MM.1S (cell line): Measurements from ENCODE around the gene TMEM179.

Experiments used
- DNase-seq: peaks from one replicate; pipeline ENCODE4 v3.0.0-alpha.2; 2015
- H2AFZ ChIP-seq: fragments of 300-600 bp; sonication (generic); 2 replicates; pipeline ENCODE4 v1.6.0; 2016; ENCODE audit warnings: antibody characterized with exemption, low read length
- H3F3A ChIP-seq: fragments of 300-600 bp; sonication (generic); 2 replicates; pipeline ENCODE4 v1.6.1; 2016; ENCODE audit warnings: mild to moderate bottlenecking, antibody characterized with exemption, low read length, moderate library complexity, mixed read lengths; ENCODE audit not compliant: insufficient read depth
- H3K27ac ChIP-seq: fragments of 300-600 bp; sonication (generic); 2 replicates; pipeline ENCODE4 v1.5.1; 2016; ENCODE audit warnings: mild to moderate bottlenecking, low read length
- H3K27me3 ChIP-seq: fragments of 300-600 bp; sonication (generic); replicated peaks from 2 replicates; pipeline ENCODE4 v1.6.0; 2016; ENCODE audit warnings: low read length; ENCODE audit not compliant: insufficient read depth
- H3K36me3 ChIP-seq: fragments of 300-600 bp; sonication (generic); replicated peaks from 2 replicates; pipeline ENCODE4 v1.6.1; 2016; ENCODE audit warnings: mild to moderate bottlenecking, low read length, mixed read lengths; ENCODE audit not compliant: insufficient read depth
- H3K4me1 ChIP-seq: fragments of 300-600 bp; sonication (generic); 2 replicates; pipeline ENCODE4 v1.6.1; 2016; ENCODE audit warnings: low read length, mixed read lengths
- H3K4me2 ChIP-seq: fragments of 300-600 bp; sonication (generic); 2 replicates; pipeline ENCODE4 v1.6.0; 2016; ENCODE audit warnings: low read depth, low read length
- H3K4me3 ChIP-seq: fragments of 300-600 bp; sonication (generic); 2 replicates; pipeline ENCODE4 v1.5.1; 2016; ENCODE audit warnings: low read length, mixed read lengths
- H3K79me2 ChIP-seq: fragments of 300-600 bp; sonication (generic); 2 replicates; pipeline ENCODE4 v1.6.1; 2016; ENCODE audit warnings: mixed run types, low read length, mixed read lengths
- H3K9ac ChIP-seq: fragments of 300-600 bp; sonication (generic); 2 replicates; pipeline ENCODE4 v1.6.1; 2016; ENCODE audit warnings: low read length, mixed read lengths
- H3K9me2 ChIP-seq: fragments of 300-600 bp; sonication (generic); replicated peaks from 2 replicates; pipeline ENCODE4 v1.6.1; 2016; ENCODE audit warnings: mild to moderate bottlenecking, low read length, mixed read lengths; ENCODE audit not compliant: insufficient read depth
- H3K9me3 ChIP-seq: fragments of 300-600 bp; sonication (generic); replicated peaks from 2 replicates; pipeline ENCODE4 v1.6.1; 2016; ENCODE audit warnings: mild to moderate bottlenecking, low read length, mixed read lengths; ENCODE audit not compliant: insufficient read depth
- H4K20me1 ChIP-seq: fragments of 300-600 bp; sonication (generic); 2 replicates; pipeline ENCODE4 v1.6.1; 2016; ENCODE audit warnings: mild to moderate bottlenecking, low read length, moderate library complexity, mixed read lengths; ENCODE audit not compliant: insufficient read depth
- CTCF ChIP-seq: fragments of 300-600 bp; sonication (generic); IDR thresholded peaks from 2 replicates; pipeline ENCODE4 v1.5.1; 2016; ENCODE audit warnings: antibody characterized with exemption, low read length, mixed read lengths
- EZH2 ChIP-seq: fragments of 300-600 bp; sonication (generic); optimal IDR thresholded peaks from 2 replicates; pipeline ENCODE3; 2017; ENCODE audit warnings: low read depth, mild to moderate bottlenecking, antibody characterized with exemption, low read length, mixed read lengths
- EZH2phosphoT487 ChIP-seq: fragments of 300-600 bp; sonication (generic); IDR thresholded peaks from 2 replicates; pipeline ENCODE4 v1.6.1; 2018; ENCODE audit warnings: antibody characterized with exemption, low read length

Gene TMEM179

DNA sequence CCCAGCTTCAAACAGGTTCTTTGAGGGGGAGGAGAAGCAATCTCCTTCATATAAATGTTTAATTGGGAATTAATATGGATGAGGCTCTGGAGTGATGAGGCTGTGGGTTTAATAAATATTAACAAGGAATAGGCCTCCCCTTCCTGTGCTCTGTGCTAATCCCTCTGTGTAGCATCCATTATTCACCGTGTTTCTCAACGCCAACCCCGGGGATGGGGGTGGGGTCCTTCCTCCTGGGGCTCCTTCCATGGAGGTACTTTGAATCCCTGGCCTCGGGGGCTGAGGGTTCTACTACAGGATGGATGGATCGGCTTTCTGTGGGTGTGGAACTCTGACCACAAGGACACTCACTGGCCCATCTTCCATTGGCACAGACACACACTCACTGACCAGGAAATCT lies 34.9 kb upstream of the TMEM179 start:
- no peaks in the 10 kb centered on the region for H3K9me2 ChIP-seq
- H3K9ac ChIP-seq = no peak overlapping the region
- H3K4me1 ChIP-seq = no peaks in the 10 kb centered on the region
- no peak for DNase-seq
- peaks cover 39% of the 10 kb centered on the region for H3K27me3 ChIP-seq
- H3K36me3 ChIP-seq = no peaks in the 10 kb centered on the region
- no peaks in the 10 kb centered on the region for H3K79me2 ChIP-seq
- no peak overlapping the region for H2AFZ ChIP-seq
- H3F3A ChIP-seq = no peaks in the 10 kb centered on the region
- no peaks in the 10 kb centered on the region for H4K20me1 ChIP-seq
- H3K27ac ChIP-seq = no peak overlapping the region
- no peak overlapping the region for H3K4me2 ChIP-seq
- TF ChIP-seq CTCF (no peak), EZH2phosphoT487 (no peak), EZH2 (no peak)
- H3K4me3 ChIP-seq = no peak overlapping the region
- H3K9me3 ChIP-seq = no peaks in the 10 kb centered on the region

DNA sequence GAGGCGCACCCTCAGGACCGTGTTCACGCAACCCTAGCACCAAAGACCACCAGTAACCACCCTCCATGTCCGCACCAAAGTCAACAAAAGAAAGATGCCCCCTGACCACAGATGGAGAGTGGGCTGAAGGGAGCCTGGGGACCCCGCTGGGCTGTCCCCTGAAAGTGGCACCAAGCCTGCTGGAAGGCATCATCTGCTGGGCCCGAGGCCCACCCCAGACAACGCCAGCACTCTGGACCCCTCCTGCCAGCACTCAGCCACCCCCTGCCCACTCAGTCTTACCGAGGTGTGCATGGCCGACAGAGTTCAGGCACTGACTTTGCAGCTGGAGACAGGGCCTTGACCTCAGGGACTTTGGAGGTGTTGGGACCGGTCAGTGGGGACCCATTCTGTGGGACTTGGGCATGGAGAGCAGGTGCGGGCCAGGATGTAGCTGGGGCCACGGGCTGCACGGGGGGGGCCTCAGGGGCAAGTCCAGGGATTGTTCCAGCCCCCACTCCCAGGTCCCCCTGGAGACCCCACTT lies 34.4 kb upstream of the TMEM179 start:
- Histone ChIP-seq H3K4me1 (no peaks in the 10 kb centered on the region), H3K4me3 (no peak overlapping the region), H3K9ac (no peak overlapping the region), H2AFZ (no peak overlapping the region), H3K9me2 (no peaks in the 10 kb centered on the region), H3K27ac (no peak overlapping the region), H3K4me2 (no peak overlapping the region), H3K9me3 (no peaks in the 10 kb centered on the region), H3F3A (no peaks in the 10 kb centered on the region), H4K20me1 (no peaks in the 10 kb centered on the region), H3K36me3 (no peaks in the 10 kb centered on the region), H3K79me2 (no peaks in the 10 kb centered on the region), H3K27me3 (peaks cover 35% of the 10 kb centered on the region)
- DNase-seq = no peak
- TF ChIP-seq CTCF (no peak), EZH2phosphoT487 (no peak), EZH2 (no peak)

- no peak overlapping the region for H3K27ac ChIP-seq
- H3K79me2 ChIP-seq = no peaks in the 10 kb centered on the region
- TF ChIP-seq CTCF (no peak), EZH2 (no peak), EZH2phosphoT487 (no peak)
- no peak overlapping the region for H3K4me3 ChIP-seq
- no peaks in the 10 kb centered on the region for H3K36me3 ChIP-seq
- H2AFZ ChIP-seq = no peak overlapping the region
- H3K9me2 ChIP-seq = no peaks in the 10 kb centered on the region
- no peak for DNase-seq
- H3F3A ChIP-seq = no peaks in the 10 kb centered on the region
- no peak overlapping the region for H3K9ac ChIP-seq
- peaks cover 34% of the 10 kb centered on the region for H3K27me3 ChIP-seq
- no peaks in the 10 kb centered on the region for H3K9me3 ChIP-seq
- H3K4me1 ChIP-seq = no peaks in the 10 kb centered on the region
- no peak overlapping the region for H3K4me2 ChIP-seq
- H4K20me1 ChIP-seq = no peaks in the 10 kb centered on the region
These were observed 33.6 kb upstream of the TMEM179 start for GRCh38 chr14:104638190-104638589.
